SK-N-MC (cell line): ENCODE results near the gene IL19.

Experiments
- EZH2 ChIP-seq: fragments of 200-600 bp; sonication (generic); IDR thresholded peaks from one replicate; pipeline ENCODE4 v1.6.1; 2017; ENCODE audit warnings: antibody characterized with exemption
- FOXP2 ChIP-seq: optimal IDR thresholded peaks from 2 replicates; pipeline ENCODE3; 2011; ENCODE audit warnings: mild to moderate bottlenecking, moderate library complexity; ENCODE audit not compliant: insufficient read depth; ENCODE audit errors: extremely low read length, control extremely low read depth
- POLR2AphosphoS5 ChIP-seq: IDR thresholded peaks from 2 replicates; pipeline ENCODE4 v1.6.1; 2012; ENCODE audit warnings: mild to moderate bottlenecking, low read depth, low read length, borderline replicate concordance

- TF ChIP-seq POLR2AphosphoS5 (no peak), EZH2 (no peak), FOXP2 (no peak)
These were observed 53.8 kb downstream of the IL19 start for GRCh38 chr1:206824331-206824730.
